ENCODE measurements around the gene RNF41. TPM values are rescaled to one million over a fixed set of nuclear protein-coding genes. Genes with fewer than 3 reads are reported as not detected.

RNF41 gene
- total and polyA plus RNA-seq, 2 of the 13 experiments (the other 11 are each of a cell fraction or from before 2014, with no cell fraction given): 27.1 to 39.4 TPM

DNA sequence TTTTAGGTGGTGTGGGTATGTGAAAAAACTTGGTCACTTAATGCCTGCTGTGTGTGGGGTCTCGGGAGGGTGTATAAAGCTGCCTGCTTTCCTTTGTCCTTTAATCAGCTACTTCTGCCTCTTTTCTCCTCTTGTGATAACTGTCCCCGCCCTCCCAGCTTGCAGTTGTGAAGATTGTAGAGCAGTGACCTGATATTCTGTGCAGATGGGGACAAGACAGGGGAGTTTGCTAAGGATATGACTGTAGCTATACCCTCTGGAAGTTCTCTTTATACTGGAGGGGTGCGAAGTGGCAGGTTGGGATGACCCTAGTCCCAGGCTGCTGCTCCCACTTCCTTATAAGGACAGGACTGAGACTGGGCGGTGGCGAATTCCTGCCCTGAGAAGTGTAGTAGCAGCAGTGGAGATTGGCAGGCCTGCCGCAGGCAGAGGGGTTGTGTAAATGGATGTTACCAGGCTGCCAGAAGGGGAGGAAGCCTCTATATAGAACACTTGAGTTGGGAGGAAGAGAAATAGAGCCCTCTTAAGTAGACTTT, 62.7 kb downstream of the RNF41 start (continued):
- TF ChIP-seq POLR2A (IDR thresholded peaks at IDR 0.05; ENCODE audit: insufficient read depth in 1 of 2, low read depth in 2 of 2, low read length in 2 of 2) (peak; percentile 1 to 64; a peak in 1 of 4 replicates), JDP2 (CRISPR knock-in tag; IDR thresholded peaks at IDR 0.05; ENCODE audit: borderline replicate concordance) (no peak), ZNF101 (CRISPR knock-in tag; IDR thresholded peaks at IDR 0.05; ENCODE audit: borderline replicate concordance, low read depth) (no peak), DNMT3B (CRISPR knock-in tag; conservative IDR thresholded peaks at IDR 0.05) (no peak), TBX3 (IDR thresholded peaks at IDR 0.05; ENCODE audit: borderline replicate concordance) (no peak), PCBP2 (optimal IDR thresholded peaks at IDR 0.05; ENCODE audit: low read depth, low read length, poor library complexity, severe bottlenecking) (no peak), ZBTB42 (CRISPR knock-in tag; IDR thresholded peaks at IDR 0.05) (no peak)

DNA sequence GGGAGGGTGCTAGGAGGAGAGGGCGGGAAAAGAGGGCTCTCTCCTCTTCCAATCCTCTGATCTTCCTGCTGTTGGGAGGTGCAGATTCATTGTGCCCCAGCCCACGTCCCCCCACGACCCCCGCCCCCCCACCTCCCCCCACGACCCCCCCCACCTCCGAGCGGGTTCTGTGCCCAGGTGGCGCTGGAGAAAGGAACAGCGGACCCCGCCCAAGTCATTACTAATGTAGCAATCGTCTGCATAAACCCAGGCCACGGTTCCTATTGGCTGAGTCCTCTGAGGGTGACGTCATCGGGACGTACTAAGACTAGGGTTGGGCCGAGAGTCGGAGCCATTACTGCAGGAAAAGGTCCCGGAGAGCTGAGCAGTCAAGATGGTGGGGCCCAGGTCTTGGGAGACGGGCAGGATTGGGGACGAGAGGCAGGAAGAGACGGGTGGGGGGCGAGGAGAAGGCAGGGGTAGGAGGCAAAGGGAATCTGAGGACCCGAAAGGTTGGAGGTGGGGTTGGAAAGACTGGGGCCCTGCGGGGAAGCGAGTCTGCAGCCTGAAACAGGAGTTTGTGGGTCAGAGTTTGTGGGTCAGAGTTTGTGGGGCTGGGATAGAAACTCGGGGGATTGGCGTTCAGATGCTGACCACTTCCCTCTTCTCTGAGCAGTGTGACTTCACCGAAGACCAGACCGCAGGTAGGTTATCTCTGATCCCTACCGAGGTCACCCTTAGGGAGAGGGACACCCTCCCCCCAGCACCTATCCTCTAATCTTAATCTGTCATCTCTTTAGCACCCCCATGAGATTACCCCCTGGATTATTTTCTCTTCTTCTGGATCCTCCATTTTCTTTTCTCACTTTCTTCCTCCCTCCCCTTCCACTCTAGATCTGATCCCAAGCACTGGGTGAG, 63.4 kb downstream of the RNF41 start, which contains the start of gene MYL6:
Gene MYL6 (plus strand): TSS at position 331 of the 897 bp plus-strand sequence. CDS start 43 bp downstream, at position 374.
- intact Hi-C loops (cut with micrococcal nuclease; ENCODE audit: unreplicated experiment): loop anchor here (2.0 to 5.0 kb wide), 2 partner anchors 31 to 34 kb away; no protein-coding TSS in a partner anchor
- ChIA-PET CTCF (ENCODE audit: low intra/inter-chr PET ratio, low total read pairs) (interaction anchor here (1.2 to 1.8 kb wide), 3 partner anchors 31 to 32 kb away, joined by 3 to 7 read pairs (median 3); partner anchors contain the start of gene SMARCC2), POLR2A (interaction anchor here (0.5 to 3.4 kb wide), 14 partner anchors 8 to 228 kb away, joined by 3 to 30 read pairs (median 5); partner anchors contain the start of genes ESYT1, RNF41, RPL41 and SMARCC2)
- H3K27me3 ChIP-seq (ENCODE audit: control insufficient read depth in 1 of 2, insufficient read depth in 2 of 2, low read length in 2 of 2): no peaks in the 10 kb centered on the region; a peak in 1 of 5 replicates
- no peaks in the 10 kb centered on the region for H3K9me3 ChIP-seq (ENCODE audit: low read length)
- peak within 1 kb of the TSS; percentile 100 for H3K9ac ChIP-seq (ENCODE audit: insufficient read depth, low read depth, low read length)
- peak within 1 kb of the TSS; percentile 87 for H3K27ac ChIP-seq (ENCODE audit: extremely low read length, insufficient read depth, low read length)
- in situ Hi-C loops (cut with HindIII; ENCODE audit: extremely low pct_ligation_motif_present, low pct_unique_long_range_greater_than_20kb): loop anchor here (5.0 kb wide), 1 partner anchor 36 kb away; no protein-coding TSS in a partner anchor
- peaks cover 21 to 35% of the 10 kb centered on the region in 2 experiments for H3K36me3 ChIP-seq (replicated peaks in 1 of 2; ENCODE audit: control insufficient read depth in 1 of 2, insufficient read depth in 2 of 2, low read length in 2 of 2)
- ATAC-seq (peak; percentile 84), DNase-seq (ENCODE audit: low spot score) (peak; percentile 96), FAIRE-seq (peak; percentile 78)
- H2AFZ ChIP-seq (ENCODE audit: low read length): no peak within 1 kb of the TSS
- under 1% methylated on average over 23 of the region's 30 CpGs for WGBS (ENCODE audit: low lambda C conversion rate)
- no TSS peak for BruUV-seq (replicated peaks)
- H3K4me2 ChIP-seq (ENCODE audit: low read depth, low read length): peak within 1 kb of the TSS; percentile 83
- peaks cover 28% of the 10 kb centered on the region for H4K20me1 ChIP-seq (ENCODE audit: insufficient read depth, low read length)
- H3K4me1 ChIP-seq (ENCODE audit: insufficient read depth, low read length): peaks cover 64% of the 10 kb centered on the region
- peak within 1 kb of the TSS; percentile 92 to 99 (median 95) for H3K4me3 ChIP-seq (replicated peaks in 1 of 3; ENCODE audit: insufficient read depth in 1 of 3, low read depth in 2 of 3, low read length in 3 of 3)
- peaks cover 31% of the 10 kb centered on the region for H3K79me2 ChIP-seq (ENCODE audit: insufficient read depth, low read length)
- TF ChIP-seq, protein P1, sequence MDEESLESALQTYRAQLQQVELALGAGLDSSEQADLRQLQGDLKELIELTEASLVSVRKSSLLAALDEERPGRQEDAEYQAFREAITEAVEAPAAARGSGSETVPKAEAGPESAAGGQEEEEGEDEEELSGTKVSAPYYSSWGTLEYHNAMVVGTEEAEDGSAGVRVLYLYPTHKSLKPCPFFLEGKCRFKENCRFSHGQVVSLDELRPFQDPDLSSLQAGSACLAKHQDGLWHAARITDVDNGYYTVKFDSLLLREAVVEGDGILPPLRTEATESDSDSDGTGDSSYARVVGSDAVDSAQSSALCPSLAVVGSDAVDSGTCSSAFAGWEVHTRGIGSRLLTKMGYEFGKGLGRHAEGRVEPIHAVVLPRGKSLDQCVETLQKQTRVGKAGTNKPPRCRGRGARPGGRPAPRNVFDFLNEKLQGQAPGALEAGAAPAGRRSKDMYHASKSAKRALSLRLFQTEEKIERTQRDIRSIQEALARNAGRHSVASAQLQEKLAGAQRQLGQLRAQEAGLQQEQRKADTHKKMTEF (CRISPR knock-in tag; IDR thresholded peaks at IDR 0.05): 0 out of 2 replicates have a peak, but pooled peaks have one; percentile 18
- TF ChIP-seq ZNF589 (CRISPR knock-in tag; conservative IDR thresholded peaks at IDR 0.05) (no peak), ZNF331 (CRISPR knock-in tag; IDR thresholded peaks at IDR 0.05) (no peak), MAFG (CRISPR knock-in tag; IDR thresholded peaks at IDR 0.05) (no peak), SAP130 (CRISPR knock-in tag; IDR thresholded peaks at IDR 0.05; ENCODE audit: low read depth) (peak; percentile 75), ZNF766 (CRISPR knock-in tag; IDR thresholded peaks at IDR 0.05; ENCODE audit: borderline replicate concordance) (no peak), ZNF605 (CRISPR knock-in tag; IDR thresholded peaks at IDR 0.05) (no peak), ZIK1 (CRISPR knock-in tag; IDR thresholded peaks at IDR 0.05; ENCODE audit: borderline replicate concordance, low read depth) (peak; percentile 33; the same call in 1 of the 2 replicates), HNRNPH1 (optimal IDR thresholded peaks at IDR 0.05; ENCODE audit: low read depth, low read length) (peak; percentile 47)
- TF ChIP-seq, protein P2, sequence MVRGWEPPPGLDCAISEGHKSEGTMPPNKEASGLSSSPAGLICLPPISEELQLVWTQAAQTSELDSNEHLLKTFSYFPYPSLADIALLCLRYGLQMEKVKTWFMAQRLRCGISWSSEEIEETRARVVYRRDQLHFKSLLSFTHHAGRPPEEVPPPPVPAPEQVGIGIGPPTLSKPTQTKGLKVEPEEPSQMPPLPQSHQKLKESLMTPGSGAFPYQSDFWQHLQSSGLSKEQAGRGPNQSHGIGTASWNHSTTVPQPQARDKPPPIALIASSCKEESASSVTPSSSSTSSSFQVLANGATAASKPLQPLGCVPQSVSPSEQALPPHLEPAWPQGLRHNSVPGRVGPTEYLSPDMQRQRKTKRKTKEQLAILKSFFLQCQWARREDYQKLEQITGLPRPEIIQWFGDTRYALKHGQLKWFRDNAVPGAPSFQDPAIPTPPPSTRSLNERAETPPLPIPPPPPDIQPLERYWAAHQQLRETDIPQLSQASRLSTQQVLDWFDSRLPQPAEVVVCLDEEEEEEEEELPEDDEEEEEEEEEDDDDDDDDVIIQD (CRISPR knock-in tag; IDR thresholded peaks at IDR 0.05; ENCODE audit: low read depth): no peak

Data from HepG2 (cell line).